Stimulated activated CD4-positive, alpha-beta T cell treated with anti-CD3 and anti-CD28 coated beads, Interleukin-2, amount 100 ng/mL, for 4 hours (primary cell): Measurements from ENCODE around the gene LYPLA2.
"Not testable (repeated sequence)": the region's sequence is repeated elsewhere in the genome, so short reads cannot be mapped to it uniquely, and the experiment has no call there.

Experiments used
- DNase-seq: peaks from one replicate; pipeline ENCODE4 v3.0.0-alpha.2; 2020; ENCODE audit warnings: low read depth

Gene LYPLA2

DNA sequence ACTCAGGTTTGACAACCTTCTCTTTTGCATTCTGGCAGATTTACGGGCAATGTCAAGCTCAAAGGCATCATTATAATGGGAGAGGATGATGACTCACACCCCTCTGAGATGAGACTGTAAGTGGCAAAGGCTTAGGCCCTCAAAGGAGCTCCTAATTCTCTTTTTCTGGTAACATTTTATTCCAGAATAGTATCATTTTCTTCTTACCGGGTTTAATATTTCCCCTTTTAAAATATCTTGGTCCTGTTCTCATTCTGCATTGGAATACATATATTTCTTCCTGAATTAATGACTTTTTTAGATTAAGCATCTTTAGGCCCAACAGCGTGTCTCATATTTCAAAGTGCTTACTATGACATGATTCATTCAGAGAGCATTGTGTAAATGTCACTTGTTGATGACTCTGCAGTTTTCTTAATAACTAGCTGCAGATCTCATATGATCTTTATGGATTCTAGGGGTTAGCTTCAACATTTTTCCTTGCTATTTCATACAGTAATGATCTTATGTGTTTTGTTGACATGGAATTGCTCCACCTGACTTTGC is 11.0 kb upstream of the LYPLA2 start:
- no peak for DNase-seq

DNA sequence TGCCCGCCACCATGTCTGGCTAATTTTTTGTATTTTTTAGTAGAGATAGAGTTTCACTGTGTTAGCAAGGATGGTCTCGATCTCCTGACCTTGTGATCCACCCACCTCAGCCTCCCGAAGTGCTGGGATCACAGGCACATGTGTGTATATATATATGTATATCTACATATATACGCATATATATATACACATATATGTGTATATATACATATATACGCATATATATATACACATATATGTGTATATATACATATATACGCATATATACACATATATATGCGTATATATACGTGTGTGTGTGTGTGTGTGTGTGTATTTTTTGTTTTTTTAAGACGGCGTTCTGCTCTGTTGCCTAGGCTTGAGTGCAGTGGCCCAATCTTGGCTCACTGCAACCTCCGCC is 7.8 kb upstream of the LYPLA2 start:
- not testable (repeated sequence) for DNase-seq

DNA sequence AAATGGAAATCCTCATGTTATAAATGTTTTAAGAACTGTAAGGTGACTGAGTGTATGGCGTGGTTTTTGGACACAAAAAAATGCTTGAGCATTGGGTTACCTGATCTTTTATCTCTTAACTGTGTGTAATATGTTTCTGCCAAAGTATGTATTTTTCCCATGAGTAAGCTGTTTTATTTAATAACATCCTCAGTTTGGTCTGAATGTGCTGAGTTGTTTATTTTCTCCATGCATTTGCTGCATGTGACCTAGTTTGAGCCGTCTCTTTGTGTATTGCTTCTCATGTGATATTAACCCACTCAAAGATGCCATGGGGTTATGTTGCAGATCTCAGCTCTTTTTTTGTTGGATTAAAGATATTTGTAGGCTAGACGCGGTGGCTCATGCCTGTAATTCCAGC is 6.1 kb upstream of the LYPLA2 start:
- no peak for DNase-seq

DNA sequence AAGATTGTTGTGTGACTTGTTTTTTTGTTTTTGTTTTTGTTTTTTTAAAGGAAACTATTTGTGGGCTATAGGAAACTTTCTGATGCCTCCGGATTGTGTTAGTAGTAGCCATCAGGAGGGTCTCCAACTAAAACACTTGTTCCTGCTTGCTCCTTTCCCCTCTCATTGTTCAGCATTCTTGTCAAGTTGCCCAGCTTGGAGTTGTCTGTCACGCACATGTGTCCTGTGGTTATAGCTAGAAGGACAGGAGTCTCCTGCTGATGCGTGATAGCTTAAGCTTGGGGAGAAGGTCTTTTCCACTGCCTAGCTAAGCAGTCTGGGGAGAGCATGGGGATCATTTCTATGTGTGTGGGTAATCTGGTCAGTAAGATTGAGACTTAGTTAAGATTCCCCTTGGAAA is 3.2 kb upstream of the LYPLA2 start:
- DNase-seq: no peak

DNA sequence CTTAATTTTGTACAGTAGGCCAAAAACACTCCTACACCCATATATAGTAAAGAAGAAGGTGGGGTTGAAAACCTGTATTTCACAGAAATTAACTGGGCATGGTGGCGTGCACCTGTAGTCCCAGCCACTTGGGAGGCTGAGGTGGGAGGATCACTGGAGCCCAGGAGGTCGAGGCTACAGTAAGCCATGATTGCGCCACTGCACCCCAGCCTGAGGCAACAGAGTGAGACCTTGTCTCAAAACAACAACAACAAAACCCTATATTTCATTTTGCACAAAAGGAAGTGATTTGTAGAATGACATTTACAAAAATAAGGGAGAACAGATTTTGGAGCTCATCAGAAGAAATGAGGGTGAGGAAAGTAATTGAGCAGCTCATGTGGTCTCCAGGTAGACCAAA is 2.2 kb upstream of the LYPLA2 start:
- DNase-seq: no peak

DNA sequence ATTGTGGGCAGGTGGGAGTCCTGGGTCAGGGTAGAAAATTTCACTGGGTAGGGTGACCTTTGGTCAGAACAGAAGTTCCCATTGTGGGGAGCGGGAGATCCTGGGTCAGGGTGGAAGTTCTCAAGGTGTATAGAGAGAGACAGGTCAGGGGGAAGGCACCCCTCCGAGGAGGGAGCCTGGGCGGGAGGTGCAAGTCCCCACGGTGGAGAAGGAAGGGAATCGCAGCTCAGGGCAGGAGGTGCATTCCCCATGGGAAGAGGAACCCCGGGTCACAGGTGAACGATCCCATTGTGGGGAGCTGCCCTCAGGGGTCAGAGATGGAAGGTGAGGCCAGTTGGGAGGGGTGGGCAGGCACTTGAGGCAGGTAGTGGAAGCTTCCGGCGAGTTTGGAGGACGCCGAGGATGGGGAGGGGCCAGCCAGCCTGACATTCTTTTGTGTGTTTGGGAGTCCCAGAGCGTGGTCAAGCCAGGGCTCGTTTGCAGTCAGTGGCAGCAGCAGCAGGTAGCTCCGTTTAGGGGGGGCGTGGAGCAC is 637 bp downstream of the LYPLA2 start:
- no peak for DNase-seq

DNA sequence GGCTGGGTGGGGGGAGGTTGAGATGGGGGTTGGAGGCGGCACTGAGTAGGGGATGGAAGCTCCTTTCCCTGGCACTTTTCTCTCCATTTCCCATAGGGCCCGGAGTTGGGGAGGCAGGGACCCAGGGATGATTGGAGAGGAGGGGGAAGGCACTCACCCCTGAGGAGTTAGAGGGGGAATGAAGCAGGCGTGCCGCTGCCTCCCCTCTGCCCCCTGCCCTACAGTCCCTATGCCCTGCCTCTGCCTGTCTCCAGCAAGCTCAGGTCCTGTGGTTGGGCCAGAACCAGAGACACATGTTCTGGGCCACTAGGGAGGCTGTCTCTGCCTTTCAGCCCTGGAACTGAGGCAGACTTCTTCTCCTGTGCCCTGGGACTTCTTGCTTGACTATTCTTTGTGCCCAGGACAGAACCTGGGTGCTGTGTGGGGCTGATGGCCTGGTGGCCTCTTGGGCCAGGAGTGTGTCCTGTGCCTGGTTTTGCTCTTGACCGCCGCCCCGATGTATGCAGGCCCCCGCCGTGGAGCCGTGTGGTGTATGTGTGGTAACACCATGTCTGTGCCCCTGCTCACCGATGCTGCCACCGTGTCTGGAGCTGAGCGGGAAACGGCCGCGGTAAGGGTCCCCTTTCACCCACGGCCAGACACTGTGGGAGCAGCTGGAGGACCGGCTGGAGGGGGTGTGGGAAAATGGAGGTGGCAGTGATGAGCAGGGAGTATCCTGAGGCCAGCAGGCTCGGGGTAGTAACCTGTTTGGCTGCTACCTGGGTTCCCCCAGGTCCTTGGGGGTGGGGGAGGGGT is 1.4 kb downstream of the LYPLA2 start:
- no peak for DNase-seq

DNA sequence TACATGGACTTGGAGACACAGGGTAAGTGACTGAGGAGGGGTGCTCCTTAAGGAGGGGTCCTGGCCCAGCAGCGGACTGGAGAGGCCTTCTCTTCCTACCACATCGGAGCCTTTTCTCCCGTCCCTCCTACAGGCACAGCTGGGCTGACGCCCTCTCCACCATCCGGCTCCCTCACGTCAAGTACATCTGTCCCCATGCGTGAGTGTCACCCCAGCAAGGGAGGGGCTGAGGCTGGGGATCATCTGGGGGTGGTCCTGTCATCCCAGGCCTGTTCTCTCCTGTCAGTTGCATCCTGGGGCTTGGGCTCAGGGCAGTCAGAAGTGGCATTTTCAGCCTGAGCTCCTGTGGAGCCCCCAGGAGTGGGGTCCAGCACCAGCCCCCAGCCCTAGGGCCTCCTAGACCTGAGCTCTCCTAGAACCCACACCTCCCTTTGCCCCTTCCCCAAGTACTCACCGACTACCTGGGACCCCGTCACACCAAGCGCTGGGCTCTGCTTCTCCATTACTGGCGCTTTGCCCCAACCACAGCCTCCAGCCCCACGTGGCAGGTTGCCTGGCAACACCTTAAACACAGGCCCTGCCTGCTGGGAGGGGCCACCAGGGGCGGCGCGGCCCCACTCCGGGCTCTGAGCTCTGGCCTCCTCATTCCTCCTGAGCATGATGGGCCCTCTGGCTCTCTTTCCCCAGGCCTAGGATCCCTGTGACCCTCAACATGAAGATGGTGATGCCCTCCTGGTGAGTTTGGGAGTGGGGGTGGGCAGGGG is 2.3 kb downstream of the LYPLA2 start:
- no peak for DNase-seq

DNA sequence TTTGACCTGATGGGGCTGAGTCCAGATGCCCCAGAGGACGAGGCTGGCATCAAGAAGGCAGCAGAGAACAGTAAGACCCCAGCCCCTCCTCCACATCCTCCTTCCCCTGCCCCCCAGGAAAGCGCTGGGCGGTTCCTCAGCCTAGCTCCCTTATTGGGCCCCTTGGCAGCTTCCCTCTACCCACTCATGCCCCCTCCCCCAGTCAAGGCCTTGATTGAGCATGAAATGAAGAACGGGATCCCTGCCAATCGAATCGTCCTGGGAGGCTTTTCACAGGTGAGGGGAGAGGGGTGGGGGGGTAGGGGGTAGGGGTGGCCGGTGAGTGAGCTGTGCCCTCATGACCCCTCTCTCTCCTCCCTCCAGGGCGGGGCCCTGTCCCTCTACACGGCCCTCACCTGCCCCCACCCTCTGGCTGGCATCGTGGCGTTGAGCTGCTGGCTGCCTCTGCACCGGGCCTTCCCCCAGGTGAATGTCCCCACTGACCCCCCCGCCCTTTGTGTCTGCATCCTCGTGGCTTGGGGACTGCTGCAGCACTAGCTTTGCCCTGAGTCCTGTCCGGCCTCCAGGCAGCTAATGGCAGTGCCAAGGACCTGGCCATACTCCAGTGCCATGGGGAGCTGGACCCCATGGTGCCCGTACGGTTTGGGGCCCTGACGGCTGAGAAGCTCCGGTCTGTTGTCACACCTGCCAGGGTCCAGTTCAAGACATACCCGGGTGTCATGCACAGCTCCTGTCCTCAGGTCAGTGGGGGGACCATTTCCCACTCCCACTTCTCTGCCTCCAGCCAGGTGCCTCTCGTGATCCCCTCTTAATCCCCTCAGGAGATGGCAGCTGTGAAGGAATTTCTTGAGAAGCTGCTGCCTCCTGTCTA is 3.2 kb downstream of the LYPLA2 start:
- no peak for DNase-seq

DNA sequence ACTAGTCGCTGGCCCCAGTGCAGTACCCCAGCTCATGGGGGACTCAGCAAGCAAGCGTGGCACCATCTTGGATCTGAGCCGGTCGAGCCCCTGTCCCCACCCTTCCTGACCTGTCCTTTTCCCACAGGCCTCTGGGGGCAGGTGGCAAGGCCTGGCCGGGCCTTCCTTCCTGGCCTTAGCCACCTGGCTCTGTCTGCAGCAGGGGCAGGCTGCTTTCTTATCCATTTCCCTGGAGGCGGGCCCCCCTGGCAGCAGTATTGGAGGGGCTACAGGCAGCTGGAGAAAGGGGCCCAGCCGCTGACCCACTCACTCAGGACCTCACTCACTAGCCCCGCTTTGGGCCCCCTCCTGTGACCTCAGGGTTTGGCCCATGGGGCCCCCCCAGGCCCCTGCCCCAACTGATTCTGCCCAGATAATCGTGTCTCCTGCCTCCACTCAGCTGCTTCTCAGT is 3.8 kb downstream of the LYPLA2 start:
- DNase-seq: not testable (repeated sequence)

DNA sequence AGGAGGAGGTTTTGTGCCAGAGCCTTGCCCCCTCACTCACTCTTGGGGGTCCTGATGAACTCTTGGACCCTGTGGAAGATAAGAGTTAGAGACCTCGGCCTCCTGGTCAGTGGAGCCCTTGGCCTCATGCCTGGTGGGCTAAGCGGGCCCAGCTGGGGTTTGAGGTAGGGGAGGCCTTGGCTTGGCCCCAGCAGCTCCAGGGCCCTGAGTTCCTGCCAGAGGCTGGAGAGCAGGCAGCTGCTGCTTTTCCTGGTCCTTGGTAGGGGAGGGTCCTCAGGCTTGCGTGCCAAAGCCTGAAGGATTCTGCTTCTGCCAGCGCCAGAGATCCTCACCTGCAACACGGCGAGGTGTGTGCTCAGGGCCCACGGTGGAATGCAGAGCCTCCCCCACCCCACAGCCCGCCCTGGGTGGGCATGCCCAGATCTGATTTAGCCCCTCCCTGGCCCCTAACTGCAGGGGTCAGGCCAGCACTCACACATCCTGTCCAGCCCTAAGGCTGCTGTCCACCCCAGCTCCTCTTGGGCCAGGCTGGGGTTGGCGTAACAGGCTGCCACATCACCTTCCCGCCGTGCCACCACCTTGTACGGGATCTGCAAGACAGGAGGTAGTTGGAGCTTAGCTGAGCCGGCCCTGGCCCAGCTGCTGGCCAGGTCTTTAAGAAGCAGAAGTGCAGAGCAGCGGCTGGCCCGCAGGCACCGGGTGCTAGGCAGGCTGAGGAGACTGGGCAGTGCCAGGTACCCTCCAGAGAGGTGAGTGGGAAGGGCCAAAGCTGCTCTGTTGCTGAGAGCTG is 4.9 kb downstream of the LYPLA2 start:
- DNase-seq: no peak

DNA sequence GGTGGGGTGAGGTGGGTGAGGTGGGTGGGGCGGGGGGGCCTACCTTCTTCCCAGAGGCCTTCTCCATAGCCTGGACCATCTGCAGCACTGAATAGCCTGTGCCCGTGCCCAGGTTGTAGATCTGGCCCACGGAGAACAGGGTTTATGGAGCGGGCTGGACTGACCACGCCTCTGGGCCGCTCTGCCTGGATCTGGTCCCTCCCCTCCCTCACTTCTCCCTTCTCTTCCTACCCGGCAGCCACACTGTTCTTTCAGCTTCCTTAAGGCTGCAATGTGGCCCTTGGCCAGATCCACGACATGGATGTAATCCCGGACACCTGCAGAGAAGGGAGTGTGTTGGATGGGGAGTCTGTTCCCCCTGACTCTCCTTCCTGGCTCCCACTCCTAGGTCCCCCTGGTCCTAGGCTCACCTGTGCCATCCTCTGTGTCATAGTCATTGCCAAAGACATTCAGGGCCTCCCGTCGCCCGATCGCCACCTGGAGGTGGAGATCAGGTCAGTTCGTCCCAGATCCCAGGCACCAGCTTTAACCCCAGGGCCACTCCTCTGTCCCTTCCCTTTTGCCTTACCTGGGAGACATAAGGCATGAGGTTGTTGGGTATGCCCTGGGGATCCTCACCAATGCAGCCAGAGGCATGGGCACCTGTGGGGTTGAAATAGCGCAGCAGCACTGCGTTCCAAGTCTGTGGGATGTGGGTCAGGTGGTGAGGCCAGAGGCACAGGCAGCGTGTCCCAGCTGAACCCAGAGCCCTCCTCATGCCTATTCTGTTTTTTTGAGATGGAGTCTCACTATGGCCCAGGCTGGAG is 5.7 kb downstream of the LYPLA2 start:
- no peak for DNase-seq

DNA sequence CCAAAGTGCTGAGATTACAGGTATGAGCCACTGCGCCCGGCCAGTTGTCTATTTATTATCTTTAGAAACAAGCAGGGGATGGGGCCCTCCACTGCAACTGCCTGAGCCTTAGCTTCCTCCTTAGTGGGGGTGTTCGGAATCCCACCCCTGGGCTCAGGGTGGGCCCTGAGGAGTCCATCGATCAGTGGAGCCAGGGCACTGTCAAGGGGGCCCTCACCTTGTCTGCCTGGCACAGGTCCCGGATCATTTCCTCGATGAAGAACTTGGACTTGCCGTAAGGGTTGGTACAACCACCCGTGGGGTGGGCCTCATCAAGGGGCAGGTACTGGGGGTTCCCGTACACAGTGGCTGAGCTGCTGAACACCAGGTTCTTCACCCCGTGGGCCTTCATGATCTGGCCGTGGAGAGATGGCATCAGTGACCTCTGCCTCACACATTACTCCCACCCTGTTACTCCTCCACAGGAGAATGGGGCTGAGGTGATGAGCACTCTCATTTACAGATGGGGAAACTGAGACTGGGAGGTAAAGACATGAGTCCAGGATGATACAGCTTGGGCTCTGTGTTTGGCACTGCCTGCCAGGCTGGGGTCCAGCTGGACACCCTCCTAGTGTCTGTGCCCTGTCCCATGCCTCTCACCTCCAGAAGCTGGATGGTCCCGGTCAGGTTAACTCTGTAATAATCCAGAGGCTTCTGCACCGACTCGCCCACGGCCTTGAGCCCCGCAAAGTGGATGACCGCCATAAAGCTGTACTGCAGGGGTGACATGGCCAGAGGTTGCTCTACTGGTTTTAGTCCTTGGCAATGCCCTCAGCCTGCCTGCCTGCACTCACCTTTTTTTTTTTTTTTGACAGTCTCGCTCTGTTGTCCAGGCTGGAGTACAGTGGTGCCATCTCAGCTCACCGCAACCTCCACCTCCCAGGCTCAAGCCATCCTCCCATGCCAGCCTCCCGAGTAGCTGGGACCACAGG is 6.8 kb downstream of the LYPLA2 start:
- no peak for DNase-seq

DNA sequence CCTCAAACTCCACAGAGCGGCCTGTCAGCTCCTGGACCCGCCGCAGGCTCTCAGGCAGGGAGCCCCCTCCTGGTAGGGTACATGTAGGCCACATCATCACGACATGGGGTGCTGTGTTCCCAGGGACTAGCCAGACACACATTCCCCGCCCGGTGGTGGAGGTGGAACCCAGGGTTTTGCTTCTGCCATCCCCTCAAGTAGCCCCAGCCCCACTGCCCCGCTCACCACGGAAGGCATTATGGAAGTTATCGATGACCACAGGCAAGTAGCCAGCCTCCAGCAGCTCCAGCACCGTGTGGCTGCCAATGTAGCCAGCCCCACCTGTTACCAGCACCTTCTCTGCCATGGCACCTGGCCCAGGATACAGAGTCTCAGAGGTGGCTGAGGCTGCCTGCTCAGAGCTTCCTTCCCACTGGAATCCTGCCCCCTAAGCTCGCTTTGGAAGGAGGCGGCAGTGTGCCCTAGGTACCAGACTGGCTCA is 7.8 kb downstream of the LYPLA2 start:
- no peak for DNase-seq

DNA sequence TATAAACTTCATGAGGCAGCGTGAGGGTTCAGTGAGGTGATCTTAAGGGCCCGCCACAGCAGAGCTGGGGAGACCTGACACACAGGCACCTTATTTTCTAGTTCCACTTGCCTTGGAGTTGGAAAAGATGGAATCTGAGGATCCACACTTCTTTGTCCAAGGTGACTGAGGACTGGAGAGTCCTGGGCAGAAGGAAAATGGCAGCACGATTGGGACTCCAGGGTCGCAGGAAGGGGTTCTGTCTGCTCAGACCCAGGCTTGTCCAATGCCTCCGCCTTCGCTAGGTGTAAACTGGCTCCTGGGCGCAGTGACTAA is 8.3 kb downstream of the LYPLA2 start:
- no peak for DNase-seq

DNA sequence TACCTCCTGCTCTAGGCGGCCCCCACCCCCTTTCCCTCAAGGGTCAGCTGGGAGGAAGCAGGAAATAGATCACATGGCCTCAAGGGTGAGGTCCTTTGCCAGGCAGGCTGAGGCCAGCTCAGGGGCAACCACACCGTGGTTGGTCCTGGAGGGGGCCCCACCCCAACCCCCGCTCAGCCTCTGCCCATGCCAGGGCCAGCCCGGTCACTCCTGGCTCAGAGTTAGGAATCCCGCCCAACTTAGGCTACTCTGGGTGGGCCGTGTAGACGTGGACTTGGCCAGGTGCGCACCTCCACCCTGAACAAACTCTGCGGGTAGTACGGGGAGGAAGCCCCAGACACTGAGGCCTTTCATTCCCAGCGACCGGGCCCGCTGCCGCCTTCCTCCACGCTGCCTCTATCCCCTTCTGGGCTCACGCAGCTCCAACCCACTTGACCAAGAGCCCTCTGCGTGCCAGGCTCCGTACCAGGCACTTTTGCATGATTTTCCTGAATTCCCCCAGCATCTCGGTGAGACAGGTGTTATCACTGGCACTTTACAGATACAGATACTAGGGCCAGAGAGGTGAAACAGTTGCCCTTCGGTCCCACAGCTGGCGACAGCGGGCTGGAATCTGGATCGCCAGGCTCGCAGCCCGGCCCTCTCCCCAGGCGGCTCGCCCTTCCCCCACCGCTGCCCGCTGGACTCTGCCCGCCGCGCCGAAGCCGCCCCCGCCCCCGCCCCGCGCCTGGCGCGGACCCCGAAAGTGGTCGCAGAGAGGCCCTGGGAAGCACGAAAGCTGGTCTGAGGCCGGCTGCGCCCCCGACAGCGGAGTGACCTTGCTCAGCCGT is 8.8 kb downstream of the LYPLA2 start:
- DNase-seq: no peak

DNA sequence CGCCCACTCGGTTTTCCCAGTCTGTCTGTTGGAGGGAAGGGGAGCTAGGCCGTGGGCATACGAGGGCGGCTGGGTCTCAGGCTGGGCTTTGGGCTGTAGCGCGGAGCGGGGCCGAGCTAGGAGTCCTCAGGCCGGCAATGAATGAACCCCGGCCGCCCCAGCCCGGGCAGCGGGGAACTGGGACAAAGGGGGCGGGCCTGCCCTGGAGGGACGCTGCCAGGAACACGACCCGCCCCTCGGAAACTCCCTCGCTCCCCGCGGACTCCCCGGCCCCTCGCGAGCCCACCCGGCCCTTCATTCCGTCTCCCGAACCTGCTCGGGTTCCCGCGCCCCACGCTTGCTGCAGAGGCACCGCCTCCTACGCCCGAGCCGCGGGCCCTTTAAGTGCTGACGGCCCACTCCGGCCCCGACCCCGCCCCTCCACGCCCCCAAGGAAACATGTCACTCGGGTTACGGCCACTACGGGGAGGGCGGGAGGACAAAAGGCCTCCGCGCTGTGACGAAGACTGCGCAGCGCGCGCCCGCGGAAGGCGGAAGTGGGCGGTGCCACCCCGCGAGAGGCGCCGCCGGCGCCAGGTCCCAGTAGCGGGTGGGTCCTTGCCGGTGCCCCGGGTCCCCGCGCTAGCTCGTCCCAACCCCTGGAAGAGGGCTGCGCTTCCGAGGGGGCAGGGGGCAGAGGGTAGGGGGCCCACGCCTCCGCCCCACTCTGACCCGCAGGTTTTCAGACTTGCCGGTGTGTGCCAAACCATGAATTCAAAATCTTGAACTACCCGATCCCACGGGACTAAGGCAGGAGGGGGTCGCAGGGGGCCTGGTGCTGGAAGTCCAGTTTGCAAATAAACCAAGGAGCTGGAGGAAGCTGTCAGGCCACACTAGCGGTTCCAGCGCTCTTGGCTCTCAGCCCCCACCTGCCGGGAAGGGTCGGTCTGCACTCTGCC is 9.7 kb downstream of the LYPLA2 start, which contains the start of gene GALE:
Gene GALE (minus strand): TSS at position 355 of the 938 bp plus-strand sequence. CDS start 1,747 bp downstream, outside the sequence.
- DNase-seq: peak; percentile 96
